HepG2 (cell line): ENCODE results near the gene PALM3. TPM values are rescaled to one million over a fixed set of nuclear protein-coding genes. Genes with fewer than 3 reads are reported as not detected.

Experiments used
- ATF4 ChIP-seq, 2 experiments: fragments of 450-650 bp in 1 of 2; sonication (generic) in 1 of 2; formaldehyde crosslinking; IDR thresholded peaks; 2 replicates each; pipeline versions ENCODE4 v1.5.0 to v1.8.0; 2020 to 2022; ENCODE audit warnings: mild to moderate bottlenecking in 1 of 2, missing genetic modification reagents in 1 of 2
- ATF7 ChIP-seq, 2 experiments: fragments of 450-650 bp in 1 of 2; sonication (generic) in 1 of 2; formaldehyde crosslinking in 1 of 2; IDR thresholded peaks; 2 replicates each; pipeline versions ENCODE4 v1.4.0 to v1.6.1; 2016 to 2020; ENCODE audit warnings: antibody characterized with exemption in 1 of 2, mild to moderate bottlenecking in 1 of 2, missing genetic modification reagents in 1 of 2
- FOSL2 ChIP-seq: sonication (generic); formaldehyde crosslinking; IDR thresholded peaks from 2 replicates; pipeline ENCODE4 v1.4.0; 2020; ENCODE audit warnings: missing genetic modification reagents
- KDM5A ChIP-seq: fragments of 200-600 bp; sonication (generic); IDR thresholded peaks from 2 replicates; pipeline ENCODE4 v1.7.0; 2018; ENCODE audit warnings: antibody characterized with exemption, mild to moderate bottlenecking, low read length, borderline replicate concordance
- KLF6 ChIP-seq: IDR thresholded peaks from 2 replicates; pipeline ENCODE4 v1.8.0; 2016; ENCODE audit warnings: missing biosample characterization, missing genetic modification reagents
- MATR3 ChIP-seq: sonication (generic); formaldehyde crosslinking; IDR thresholded peaks from 2 replicates; pipeline ENCODE4 v1.4.0; 2020; ENCODE audit warnings: missing genetic modification reagents
- MEIS1 ChIP-seq: sonication (generic); formaldehyde crosslinking; IDR thresholded peaks from 2 replicates; pipeline ENCODE4 v1.9.0; 2021; ENCODE audit warnings: mild to moderate bottlenecking, missing genetic modification reagents, moderate library complexity, borderline replicate concordance
- MNT ChIP-seq: fragments of 450-650 bp; IDR thresholded peaks from 2 replicates; pipeline ENCODE4 v1.6.1; 2016
- NFATC3 ChIP-seq: sonication (generic); formaldehyde crosslinking; IDR thresholded peaks from 2 replicates; pipeline ENCODE4 v1.5.1; 2020; ENCODE audit warnings: mild to moderate bottlenecking, missing genetic modification reagents
- NFE2 ChIP-seq: sonication (generic); formaldehyde crosslinking; IDR thresholded peaks from 2 replicates; pipeline ENCODE4 v1.4.0; 2020; ENCODE audit warnings: missing genetic modification reagents
- NFYB ChIP-seq: sonication (generic); formaldehyde crosslinking; IDR thresholded peaks from 2 replicates; pipeline ENCODE4 v1.4.0; 2020; ENCODE audit warnings: missing genetic modification reagents
- NFYC ChIP-seq: IDR thresholded peaks from 2 replicates; pipeline ENCODE4 v1.6.1; 2016; ENCODE audit warnings: missing genetic modification reagents, missing compliant biosample characterization
- NR3C1 ChIP-seq: sonication (generic); formaldehyde crosslinking; IDR thresholded peaks from 2 replicates; pipeline ENCODE4 v1.4.0; 2020; ENCODE audit warnings: missing genetic modification reagents
- PITX1 ChIP-seq: sonication (generic); formaldehyde crosslinking; IDR thresholded peaks from 2 replicates; pipeline ENCODE4 v1.5.1; 2020; ENCODE audit warnings: mild to moderate bottlenecking, missing genetic modification reagents
- RARG ChIP-seq: sonication (generic); formaldehyde crosslinking; IDR thresholded peaks from 2 replicates; pipeline ENCODE4 v1.4.0; 2020; ENCODE audit warnings: low read depth, mild to moderate bottlenecking, missing genetic modification reagents
- SKI ChIP-seq: fragments of 450-650 bp; IDR thresholded peaks from one replicate; pipeline ENCODE4 v1.6.1; 2018; ENCODE audit warnings: mild to moderate bottlenecking; ENCODE audit not compliant: partially characterized antibody
- ZFP36 ChIP-seq: fragments of 150-350 bp; IDR thresholded peaks from 2 replicates; pipeline ENCODE4 v1.6.1; 2018; ENCODE audit warnings: borderline replicate concordance, low read length, low read depth; ENCODE audit not compliant: partially characterized antibody
- ZKSCAN8 ChIP-seq: IDR thresholded peaks from 2 replicates; pipeline ENCODE4 v1.6.1; 2016; ENCODE audit warnings: borderline replicate concordance, missing genetic modification reagents, missing compliant biosample characterization
- ZNF124 ChIP-seq: sonication (generic); formaldehyde crosslinking; IDR thresholded peaks from 2 replicates; pipeline ENCODE4 v1.4.0; 2020; ENCODE audit warnings: missing genetic modification reagents
- ZNF292 ChIP-seq: sonication (generic); formaldehyde crosslinking; IDR thresholded peaks from 2 replicates; pipeline ENCODE4 v1.8.1; 2022; ENCODE audit warnings: mild to moderate bottlenecking, low read depth, missing genetic modification reagents, borderline replicate concordance
- ZNF589 ChIP-seq: sonication (generic); formaldehyde crosslinking; conservative IDR thresholded peaks from 2 replicates; pipeline ENCODE4 v1.8.0; 2022; ENCODE audit warnings: mild to moderate bottlenecking, moderate library complexity, missing genetic modification reagents
- ZNF614 ChIP-seq: IDR thresholded peaks from 2 replicates; pipeline ENCODE4 v1.6.1; 2018; ENCODE audit warnings: missing biosample characterization, missing genetic modification reagents, inconsistent platforms, borderline replicate concordance
- ZNF850 ChIP-seq: sonication (generic); formaldehyde crosslinking; conservative IDR thresholded peaks from 2 replicates; pipeline ENCODE4 v1.9.0; 2021; ENCODE audit warnings: mild to moderate bottlenecking, missing genetic modification reagents
- polyA plus RNA-seq, 8 experiments: library from polyadenylated mRNA; depleted of rRNA in 3 of 8; stranded (reverse) in 7 of 8; unstranded in 1 of 8; fragments of >200 nt; fragmentation: Illumina TruSeq in 4 of 8; extraction: Trizol in 4 of 8; gene quantifications; 2 replicates each; pipeline versions ENCODE4 v1.2.1 to v1.2.3, GENCODE V29; 2011 to 2016; ENCODE audit warnings: low read depth in 4 of 8, missing spikeins in 1 of 8, mixed read lengths in 1 of 8; ENCODE audit not compliant: insufficient read depth in 1 of 8
- total RNA-seq, 5 experiments: library from RNA; depleted of rRNA; stranded (reverse); fragments of >200 nt; fragmentation: Illumina TruSeq; extraction: Trizol; gene quantifications; 2 replicates each; pipeline ENCODE4 v1.2.3, GENCODE V29; 2016; ENCODE audit warnings: low read depth in 1 of 5
- TF ChIP-seq, protein P1 (sequence below): sonication (generic); formaldehyde crosslinking; IDR thresholded peaks from 2 replicates; pipeline ENCODE4 v1.5.0; 2020; ENCODE audit warnings: missing genetic modification reagents, mild to moderate bottlenecking, borderline replicate concordance
- TF ChIP-seq, protein P2 (sequence below), 2 experiments: sonication (generic) in 1 of 2; formaldehyde crosslinking in 1 of 2; IDR thresholded peaks; 2 replicates each; pipeline versions ENCODE4 v1.5.1 to v1.6.1; 2011 to 2020; ENCODE audit warnings: borderline replicate concordance in 1 of 2, low read depth in 1 of 2, low read length in 1 of 2, mild to moderate bottlenecking in 1 of 2, missing genetic modification reagents in 1 of 2, moderate library complexity in 1 of 2

The PALM3 gene
- total and polyA plus RNA-seq, 2 of the 13 experiments (the other 11 are each of a cell fraction or from before 2014, with no cell fraction given) = 0.79 to 2.4 TPM

- TF ChIP-seq SKI = no peak
- no peak for TF ChIP-seq ZKSCAN8 (CRISPR knock-in tag)
- TF ChIP-seq FOSL2 (CRISPR knock-in tag) = no peak
- no peak for TF ChIP-seq MEIS1 (CRISPR knock-in tag)
- 0 out of 2 replicates have a peak, but pooled peaks have one; percentile 47 for TF ChIP-seq ZNF850 (CRISPR knock-in tag)
- TF ChIP-seq ZFP36 = no peak
- TF ChIP-seq ZNF589 = no peak
- no peak for TF ChIP-seq NFE2 (CRISPR knock-in tag)
- TF ChIP-seq KLF6 (CRISPR knock-in tag) = no peak
- TF ChIP-seq NFATC3 (CRISPR knock-in tag) = no peak; the same call in 1 of the 2 replicates
- no peak for TF ChIP-seq NFYB (CRISPR knock-in tag)
- TF ChIP-seq, protein P1, sequence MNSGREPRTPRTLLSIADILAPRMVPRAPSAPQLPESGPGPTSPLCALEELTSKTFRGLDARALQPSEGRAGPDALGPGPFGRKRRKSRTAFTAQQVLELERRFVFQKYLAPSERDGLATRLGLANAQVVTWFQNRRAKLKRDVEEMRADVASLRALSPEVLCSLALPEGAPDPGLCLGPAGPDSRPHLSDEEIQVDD = peak; percentile 89; the same call in 1 of the 2 replicates
- TF ChIP-seq MNT = no peak
- TF ChIP-seq, protein P2, sequence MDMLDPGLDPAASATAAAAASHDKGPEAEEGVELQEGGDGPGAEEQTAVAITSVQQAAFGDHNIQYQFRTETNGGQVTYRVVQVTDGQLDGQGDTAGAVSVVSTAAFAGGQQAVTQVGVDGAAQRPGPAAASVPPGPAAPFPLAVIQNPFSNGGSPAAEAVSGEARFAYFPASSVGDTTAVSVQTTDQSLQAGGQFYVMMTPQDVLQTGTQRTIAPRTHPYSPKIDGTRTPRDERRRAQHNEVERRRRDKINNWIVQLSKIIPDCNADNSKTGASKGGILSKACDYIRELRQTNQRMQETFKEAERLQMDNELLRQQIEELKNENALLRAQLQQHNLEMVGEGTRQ (IDR thresholded peaks at IDR 0.05; ENCODE audit: low read depth, low read length) = no peak
- TF ChIP-seq, protein P2 (CRISPR knock-in tag; IDR thresholded peaks at IDR 0.05; ENCODE audit: borderline replicate concordance) = no peak
- TF ChIP-seq ZNF124 (CRISPR knock-in tag) = no peak
- no peak for TF ChIP-seq NFYC (CRISPR knock-in tag)
- 0 out of 2 replicates have a peak, but pooled peaks have one; percentile 47 for TF ChIP-seq ZNF292 (CRISPR knock-in tag)
- no peak for TF ChIP-seq ATF7 (IDR thresholded peaks at IDR 0.05)
- no peak for TF ChIP-seq ATF7 (CRISPR knock-in tag; IDR thresholded peaks at IDR 0.05)
- no peak for TF ChIP-seq MATR3 (CRISPR knock-in tag)
- TF ChIP-seq KDM5A = no peak
- no peak for TF ChIP-seq NR3C1
- no peak for TF ChIP-seq ATF4 (CRISPR knock-in tag; IDR thresholded peaks at IDR 0.05)
- TF ChIP-seq PITX1 (CRISPR knock-in tag) = 0 out of 2 replicates have a peak, but pooled peaks have one; percentile 16
- TF ChIP-seq ZNF614 (CRISPR knock-in tag) = peak; percentile 5; the same call in 1 of the 2 replicates
- TF ChIP-seq RARG (CRISPR knock-in tag) = no peak
These were observed 30.0 kb downstream of the PALM3 start, which contains the start of gene IL27RA (continued) for GRCh38 chr19:14031719-14032480.
